Smooth muscle cell (in vitro differentiated cells): ENCODE measurements around the gene RGS12. TPM values are rescaled to one million over a fixed set of nuclear protein-coding genes. Genes with fewer than 3 reads are reported as not detected.

ENCODE experiments used
- DNase-seq: peaks from one replicate; lab custom pipeline; 2025; ENCODE audit not compliant: unreplicated experiment; lab: John Stamatoyannopoulos, UW
- H2AFZ ChIP-seq: fragments of 200-600 bp; sonication (generic); 2 replicates; pipeline ENCODE4 v1.6.0; 2016; ENCODE audit warnings: antibody characterized with exemption, low read depth, mild to moderate bottlenecking
- H3F3A ChIP-seq: fragments of 200-600 bp; sonication (generic); 2 replicates; pipeline ENCODE4 v1.6.0; 2017; ENCODE audit warnings: antibody characterized with exemption, low read depth
- H3K27ac ChIP-seq: fragments of 200-600 bp; sonication (generic); 2 replicates; pipeline ENCODE4 v1.5.1; 2016; ENCODE audit warnings: low read depth, mild to moderate bottlenecking
- H3K27me3 ChIP-seq: fragments of 200-600 bp; sonication (generic); 2 replicates; pipeline ENCODE4 v1.6.1; 2016; ENCODE audit warnings: low read depth, mild to moderate bottlenecking
- H3K36me3 ChIP-seq: fragments of 200-600 bp; sonication (generic); 2 replicates; pipeline ENCODE4 v1.5.1; 2016; ENCODE audit warnings: low read depth
- H3K4me1 ChIP-seq: fragments of 200-600 bp; sonication (generic); 2 replicates; pipeline ENCODE4 v1.5.1; 2016; ENCODE audit warnings: low read depth
- H3K4me2 ChIP-seq: fragments of 200-600 bp; sonication (generic); 2 replicates; pipeline ENCODE4 v1.6.0; 2016; ENCODE audit warnings: mild to moderate bottlenecking
- H3K4me3 ChIP-seq: fragments of 200-600 bp; sonication (generic); 2 replicates; pipeline ENCODE4 v1.5.1; 2016; ENCODE audit warnings: mild to moderate bottlenecking
- H3K79me2 ChIP-seq: fragments of 200-600 bp; sonication (generic); 2 replicates; pipeline ENCODE4 v1.6.0; 2016; ENCODE audit warnings: low read depth, mild to moderate bottlenecking
- H3K9ac ChIP-seq: fragments of 200-600 bp; sonication (generic); 2 replicates; pipeline ENCODE4 v1.6.0; 2016; ENCODE audit warnings: low read depth
- H3K9me3 ChIP-seq: fragments of 200-600 bp; sonication (generic); replicated peaks from 2 replicates; pipeline ENCODE4 v1.5.1; 2016; ENCODE audit warnings: low read depth
- H4K20me1 ChIP-seq: fragments of 200-600 bp; sonication (generic); 2 replicates; pipeline ENCODE4 v1.6.0; 2016; ENCODE audit warnings: low read depth
- CTCF ChIP-seq: fragments of 200-600 bp; sonication (generic); IDR thresholded peaks from 2 replicates; pipeline ENCODE4 v1.5.1; 2017; ENCODE audit warnings: borderline replicate concordance, mild to moderate bottlenecking, antibody characterized with exemption; ENCODE audit not compliant: insufficient read depth, poor library complexity, severe bottlenecking
- WGBS: methylation state at CpG from one replicate; pipeline ENCODE4 v1.1.7; 2016; ENCODE audit warnings: low lambda C conversion rate; 5-methylcytosine and 5-hydroxymethylcytosine counted together
- polyA plus RNA-seq: library from polyadenylated mRNA; unstranded; fragments of >200 nt; fragmentation: Nextera tagmentation; extraction: Ambion mirVana; gene quantifications from 2 replicates; pipeline ENCODE4 v1.2.1, GENCODE V29; 2016
- total RNA-seq: library from RNA; depleted of rRNA; stranded (reverse); fragments of >200 nt; gene quantifications from 2 replicates; pipeline ENCODE4 v1.2.3, GENCODE V29; 2014

RGS12 gene
- total and polyA plus RNA-seq, 2 experiments from 2014 or later = 20.5 to 28.5 TPM

GRCh38 chr4:3342182-3342854 is 49.5 kb downstream of the RGS12 start:
- no peak for DNase-seq
- 76% methylated on average over 8 of the region's 8 CpGs for WGBS
- no peak overlapping the region for H3K4me3 ChIP-seq

More at GRCh38 chr4:3342182-3342854, 49.5 kb downstream of the RGS12 start:
- TF ChIP-seq CTCF = no peak
- Histone ChIP-seq H3K9ac (no peak overlapping the region), H3K36me3 (no peaks in the 10 kb centered on the region), H3K27ac (no peak overlapping the region), H3K4me2 (no peak overlapping the region), H4K20me1 (peaks cover 91% of the 10 kb centered on the region), H3K9me3 (no peaks in the 10 kb centered on the region), H3K4me1 (no peaks in the 10 kb centered on the region), H2AFZ (no peak overlapping the region), H3F3A (no peaks in the 10 kb centered on the region), H3K79me2 (peaks cover 7% of the 10 kb centered on the region), H3K27me3 (no peaks in the 10 kb centered on the region)

Other genes starting within 250 kb of the RGS12 start
- gene HTT-AS, start 218.5 kb upstream of the RGS12 start, total RNA-seq = not detected in 2 replicates
- not detected in 2 replicates for gene HTT-AS, start 218.5 kb upstream of the RGS12 start, polyA plus RNA-seq
- 16.4 and 23.6 TPM in 2 replicates for gene HTT, start 218.3 kb upstream of the RGS12 start, total RNA-seq
- 7.1 and 11.4 TPM in 2 replicates for gene HTT, start 218.3 kb upstream of the RGS12 start, polyA plus RNA-seq
- gene MSANTD1, start 43.9 kb upstream of the RGS12 start, total RNA-seq = 1.4 TPM in 2 replicates
- 0.30 and 0.43 TPM in 2 replicates for gene MSANTD1, start 43.9 kb upstream of the RGS12 start, polyA plus RNA-seq
- 0.27 and 0.58 TPM in 2 replicates for gene HGFAC, start 148.9 kb downstream of the RGS12 start, total RNA-seq
- gene HGFAC, start 148.9 kb downstream of the RGS12 start, polyA plus RNA-seq = not detected in 2 replicates
- not detected in 2 replicates for gene DOK7, start 170.3 kb downstream of the RGS12 start, total RNA-seq
- 1.4 TPM in 1 of 2 replicates, not detected in the other for gene DOK7, start 170.3 kb downstream of the RGS12 start, polyA plus RNA-seq
- gene LRPAP1, start 239.4 kb downstream of the RGS12 start, total RNA-seq = 82.6 and 87.0 TPM in 2 replicates
- gene LRPAP1, start 239.4 kb downstream of the RGS12 start, polyA plus RNA-seq = 277 and 293 TPM in 2 replicates